Measurements from ENCODE around the gene CDKN1B.

The CDKN1B gene

GRCh38 chr12:12716793-12717585, at the start of gene CDKN1B:
Gene CDKN1B, plus strand, starts transcription at chr12:12717368. Its CDS starts 472 bp downstream, at chr12:12717840.
- DNase-seq: peak; percentile 80 to 84

- DNase-seq: no peak
These were observed 49.2 kb upstream of the CDKN1B start for GRCh38 chr12:12668005-12668404.

DNA sequence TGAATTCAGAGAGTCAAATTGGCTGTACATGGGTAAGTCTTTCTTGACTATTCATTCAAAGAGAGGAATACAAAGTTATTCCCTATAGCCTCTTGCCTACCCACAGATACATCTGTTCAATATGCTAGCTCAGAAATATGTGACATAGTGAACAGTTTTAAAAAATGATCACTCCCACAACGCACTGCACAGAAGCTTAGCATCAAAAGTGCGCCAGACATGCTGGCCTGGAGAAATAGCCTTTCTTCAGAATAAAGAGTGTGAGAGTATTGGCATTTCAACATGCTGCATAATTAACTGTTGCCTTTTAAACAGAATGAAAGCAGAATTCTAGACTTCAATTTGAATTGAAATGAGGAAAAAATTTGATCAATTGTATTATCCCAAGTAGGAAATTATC, 48.1 kb upstream of the CDKN1B start:
- DNase-seq: no peak

DNA sequence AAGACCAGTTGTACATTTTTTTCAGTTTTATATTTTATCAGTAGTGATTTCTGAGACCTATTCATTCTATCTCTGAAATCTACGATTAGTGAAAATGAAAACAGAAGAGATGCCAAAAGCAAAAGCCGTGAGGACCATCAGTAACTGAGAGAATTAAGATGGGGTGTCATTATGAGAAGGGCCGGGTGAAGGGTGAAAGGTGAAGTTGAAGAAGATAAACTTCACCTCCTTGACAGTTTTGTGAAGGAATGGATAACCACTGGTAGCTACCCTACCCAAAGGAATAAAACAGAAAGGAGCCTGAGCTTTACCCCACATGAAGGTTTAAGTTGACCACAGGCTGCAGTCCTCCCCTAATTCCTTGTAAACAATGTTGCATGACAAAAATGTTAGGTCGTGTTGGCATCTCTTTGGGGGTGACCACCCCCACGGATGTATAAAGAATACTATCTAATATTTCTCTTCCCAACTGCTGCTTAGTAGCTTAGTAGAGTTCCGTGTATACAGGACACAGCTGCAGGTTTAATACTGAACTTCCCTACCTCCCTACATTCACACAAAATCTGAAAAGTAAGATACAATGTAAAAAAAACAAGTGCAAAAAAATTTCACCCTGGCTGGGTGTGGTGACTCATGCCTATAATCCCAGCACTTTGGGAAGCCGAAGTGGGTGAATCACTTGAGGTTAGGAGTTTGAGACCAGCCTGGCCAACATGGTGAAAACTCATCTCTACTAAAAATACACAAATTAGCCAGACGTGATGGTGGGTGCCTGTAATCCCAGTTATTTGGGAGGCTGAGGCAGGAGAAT, 45.1 kb upstream of the CDKN1B start:
- DNase-seq: no peak

DNA sequence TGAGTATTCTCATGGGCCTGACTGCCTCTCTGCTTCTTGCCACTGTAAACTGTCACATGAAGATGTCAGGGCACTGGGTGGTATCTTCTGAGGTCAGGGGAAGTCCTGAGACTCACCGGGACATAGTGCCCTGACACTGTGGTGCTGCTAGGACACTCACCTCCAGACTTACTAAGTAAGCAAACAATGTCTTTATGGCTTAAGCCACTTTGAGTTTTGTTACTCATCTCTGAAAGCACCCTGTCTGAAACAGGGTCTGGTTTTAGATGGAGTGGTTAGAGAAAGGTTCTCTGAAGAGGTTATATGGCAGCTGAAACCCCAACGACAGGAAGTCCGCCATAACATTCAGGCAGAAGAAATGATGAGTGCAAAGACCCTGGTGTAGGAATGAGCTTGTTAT, 43.9 kb upstream of the CDKN1B start:
- DNase-seq: peak; percentile 26 to 46

DNA sequence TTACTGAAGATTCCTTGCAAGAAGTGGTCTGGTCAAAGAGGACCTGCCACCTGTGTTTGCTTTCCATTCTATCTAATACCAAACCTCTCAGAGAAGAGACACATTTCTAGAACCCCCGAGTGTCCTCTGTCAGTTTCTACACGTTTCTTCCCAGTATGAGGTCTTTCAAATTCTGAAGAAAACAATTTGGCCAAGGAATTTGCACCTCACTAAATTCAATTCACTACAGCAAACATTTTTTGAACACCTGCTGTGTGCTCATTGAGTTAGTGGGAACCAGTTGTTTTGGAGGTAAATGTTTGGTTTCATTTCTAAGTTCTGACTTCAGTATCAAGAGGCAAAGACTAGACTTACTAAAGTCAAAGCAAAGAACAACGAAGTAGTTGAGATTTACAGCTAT, 40.6 kb upstream of the CDKN1B start:
- no peak for DNase-seq

DNA sequence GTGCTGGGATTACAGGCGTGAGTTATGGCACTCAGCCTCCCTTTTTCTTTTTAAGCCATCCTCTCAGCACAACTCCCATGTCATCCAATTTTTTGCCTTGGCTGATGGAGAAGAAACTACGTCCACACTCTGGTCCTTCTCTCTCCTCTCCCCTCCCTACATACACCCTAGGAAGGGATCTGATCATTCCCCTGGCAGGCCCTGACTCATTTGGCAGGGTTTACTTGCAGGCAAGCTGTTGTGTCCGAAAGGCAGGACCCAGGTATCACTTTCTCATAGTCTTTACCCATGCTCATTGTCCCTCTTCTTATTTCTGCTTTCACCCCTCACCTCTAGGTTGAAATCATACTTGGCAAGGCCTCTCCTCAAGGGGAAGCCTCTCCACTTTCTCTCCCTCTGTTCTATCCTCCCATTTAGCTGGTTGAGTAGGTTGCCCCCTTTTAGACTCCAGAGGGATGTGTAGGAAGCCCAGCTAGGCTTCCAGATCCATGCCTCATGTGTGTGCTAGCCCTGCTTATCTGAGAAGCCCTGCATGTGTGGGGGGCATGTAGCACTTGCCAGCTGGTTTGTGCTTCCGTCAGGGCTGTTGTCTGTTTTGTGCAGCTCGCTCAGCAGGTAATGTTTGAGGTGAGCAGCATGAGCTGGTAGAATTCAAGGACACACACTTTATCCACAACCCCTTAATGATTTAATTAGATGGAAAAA, 36.0 kb upstream of the CDKN1B start:
- no peak for DNase-seq

- DNase-seq: no peak
These were observed 34.9 kb upstream of the CDKN1B start for GRCh38 chr12:12682284-12682683.

DNA sequence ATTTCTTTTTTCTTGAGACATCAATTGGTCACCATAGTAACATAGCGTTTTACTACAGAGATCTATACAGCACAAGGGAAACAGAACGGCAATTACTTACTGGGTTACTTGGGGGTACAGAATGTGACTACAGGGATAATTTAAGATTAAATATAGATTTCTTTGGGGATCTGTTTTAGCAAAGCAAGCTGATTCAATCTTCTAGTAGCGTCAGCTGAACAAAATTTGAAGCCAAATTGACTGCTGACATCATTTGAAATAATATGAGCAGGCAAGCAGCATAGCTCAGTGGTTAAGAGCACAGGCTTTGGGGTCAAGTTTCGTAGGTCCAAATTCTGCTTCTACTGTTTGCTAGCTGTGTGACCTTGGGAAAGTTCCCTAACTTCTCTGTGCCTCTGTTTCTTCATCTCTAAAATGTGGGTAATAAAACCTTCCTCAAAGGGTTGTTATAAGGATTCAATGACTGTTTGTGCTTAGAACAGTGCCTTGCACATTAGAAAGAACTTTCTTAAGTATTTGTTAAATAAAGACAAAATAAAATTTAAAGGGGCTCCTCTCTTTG, 34.0 kb upstream of the CDKN1B start:
- no peak for DNase-seq

DNA sequence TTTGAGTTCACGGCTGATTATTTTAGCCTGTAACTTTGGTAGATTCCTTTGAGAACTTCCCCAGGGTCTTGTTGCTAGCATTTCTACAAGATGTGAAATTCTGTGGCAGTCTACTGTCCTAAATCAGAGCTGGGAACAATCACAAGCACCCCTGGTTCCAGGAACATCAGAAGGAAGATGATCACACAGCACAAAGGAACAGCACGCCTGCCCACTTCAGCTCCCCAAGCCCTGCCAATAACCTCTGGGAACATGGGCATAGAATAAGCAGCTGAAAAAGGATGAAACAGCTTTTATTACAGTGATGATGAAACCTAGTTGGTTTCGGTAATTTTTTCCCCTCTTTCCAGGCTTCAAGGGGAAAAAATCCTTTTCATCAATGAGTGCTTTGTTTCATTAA, 33.4 kb upstream of the CDKN1B start:
- DNase-seq: no peak

- no peak for DNase-seq
These were observed 32.6 kb upstream of the CDKN1B start for GRCh38 chr12:12684375-12685106.

- DNase-seq: no peak
These were observed 31.9 kb upstream of the CDKN1B start for GRCh38 chr12:12685305-12685704.

- no peak for DNase-seq
These were observed 30.7 kb upstream of the CDKN1B start for GRCh38 chr12:12686472-12686871.

GRCh38 chr12:12686925-12687324, 30.2 kb upstream of the CDKN1B start:
- no peak for DNase-seq

DNA sequence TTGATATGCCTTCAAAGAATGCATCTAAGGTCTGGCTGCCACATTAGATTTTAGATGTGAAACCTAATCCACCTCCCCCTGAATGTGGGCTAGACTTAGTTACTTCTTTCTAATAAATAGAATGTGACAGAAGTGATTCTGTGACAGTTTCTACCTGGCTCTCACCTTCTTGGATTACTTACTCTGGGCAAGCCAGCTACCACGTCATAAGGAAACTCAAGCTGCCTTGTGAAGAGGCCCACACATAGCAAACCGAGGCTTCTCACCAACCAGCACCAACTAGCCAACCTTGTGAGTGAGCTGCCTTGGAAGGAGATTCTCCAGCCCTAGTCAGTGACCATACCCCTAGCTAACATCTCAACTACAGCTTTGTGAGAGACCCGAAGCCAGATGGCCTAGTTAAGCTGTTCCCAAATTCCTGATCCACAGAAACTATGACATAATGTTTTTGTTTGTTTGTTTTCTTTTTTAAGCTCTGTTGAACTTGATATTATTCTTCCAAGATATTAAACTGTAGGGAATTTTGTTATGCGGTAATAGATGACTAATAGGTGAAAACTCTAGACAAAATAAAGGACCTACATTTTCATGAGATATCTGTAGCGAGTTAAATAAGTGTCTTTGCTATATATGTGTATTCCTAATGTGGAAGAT, 27.4 kb upstream of the CDKN1B start:
- peak in 1 of 2 experiments; percentile 34 for DNase-seq

DNA sequence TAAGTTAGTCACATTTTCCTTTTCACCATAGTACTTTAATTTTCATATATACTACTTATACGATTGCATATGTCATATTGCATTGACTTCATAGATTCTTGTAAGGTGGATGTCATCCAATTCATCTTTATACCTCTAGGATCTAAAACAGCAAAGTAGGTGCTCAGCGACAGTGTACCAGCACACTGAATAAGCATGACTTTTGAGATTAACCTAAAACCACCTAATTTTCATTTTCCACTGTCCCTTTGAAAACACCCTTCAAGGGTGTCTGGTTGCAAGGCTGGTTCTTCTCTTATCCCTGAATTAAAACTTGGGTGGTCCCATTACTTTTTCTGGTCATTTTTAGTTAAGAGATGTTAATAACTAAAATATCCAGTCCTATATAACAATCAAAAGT, 25.6 kb upstream of the CDKN1B start:
- no peak for DNase-seq

- no peak for DNase-seq
These were observed 24.0 kb upstream of the CDKN1B start for GRCh38 chr12:12693111-12693671.

DNA sequence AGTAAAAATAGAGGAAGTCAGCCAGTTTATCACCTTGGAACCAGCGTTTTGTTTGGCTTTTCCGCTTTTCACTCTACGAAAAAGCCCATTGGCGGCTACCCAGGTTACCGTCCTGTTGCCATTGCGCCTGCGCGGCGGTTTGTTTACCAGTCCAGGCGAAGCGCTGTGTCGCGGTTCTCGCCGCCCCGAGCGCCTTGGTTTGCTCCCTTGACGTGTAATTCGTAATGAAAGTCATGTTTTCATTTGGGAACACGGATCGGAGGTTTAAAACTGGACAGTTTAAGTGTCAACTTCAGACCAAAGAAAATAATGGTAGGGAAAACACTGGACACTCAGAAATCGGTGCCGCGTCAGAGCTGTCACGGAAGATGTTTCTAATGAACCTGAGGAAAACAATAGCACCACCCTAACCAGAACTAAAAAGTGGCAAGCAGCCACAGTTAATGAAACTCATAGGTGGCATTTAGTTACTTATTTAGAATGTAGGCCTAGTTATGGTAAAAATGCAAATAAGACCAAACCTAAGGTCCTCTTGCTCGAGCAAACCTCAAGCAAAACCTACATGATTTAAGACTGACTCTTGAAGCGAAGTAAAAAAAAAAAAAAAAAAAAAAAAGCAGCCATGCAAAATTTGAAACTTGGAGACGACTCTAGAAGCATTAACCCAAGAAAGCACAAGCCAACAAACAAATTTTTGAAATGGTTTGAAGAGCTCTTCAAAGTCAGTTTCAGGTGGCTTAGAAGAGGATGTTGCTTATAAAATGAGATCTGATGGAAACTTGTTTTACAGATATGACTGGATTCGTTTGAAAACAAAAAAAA, 20.4 kb upstream of the CDKN1B start:
- peak; percentile 88 to 90 for DNase-seq

DNA sequence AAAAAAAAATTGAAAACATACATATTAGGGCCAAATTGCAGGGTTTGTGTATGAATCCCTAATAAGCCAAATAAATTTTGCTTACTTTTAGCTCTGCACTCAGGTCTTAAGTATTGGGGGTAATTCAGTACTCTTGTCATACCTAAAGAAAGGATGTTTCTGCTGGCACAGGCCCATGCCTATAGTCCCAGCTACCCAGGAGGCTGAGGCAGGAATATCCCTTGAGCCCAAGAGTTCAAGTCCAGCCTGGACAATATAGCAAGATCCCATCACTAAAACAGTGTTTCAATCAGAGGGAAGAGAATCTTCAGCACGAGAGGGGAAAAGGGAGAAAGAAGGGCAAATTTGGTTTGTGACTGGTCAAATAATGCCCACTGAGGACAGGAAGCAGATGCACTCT, 17.8 kb upstream of the CDKN1B start:
- DNase-seq: no peak

DNA sequence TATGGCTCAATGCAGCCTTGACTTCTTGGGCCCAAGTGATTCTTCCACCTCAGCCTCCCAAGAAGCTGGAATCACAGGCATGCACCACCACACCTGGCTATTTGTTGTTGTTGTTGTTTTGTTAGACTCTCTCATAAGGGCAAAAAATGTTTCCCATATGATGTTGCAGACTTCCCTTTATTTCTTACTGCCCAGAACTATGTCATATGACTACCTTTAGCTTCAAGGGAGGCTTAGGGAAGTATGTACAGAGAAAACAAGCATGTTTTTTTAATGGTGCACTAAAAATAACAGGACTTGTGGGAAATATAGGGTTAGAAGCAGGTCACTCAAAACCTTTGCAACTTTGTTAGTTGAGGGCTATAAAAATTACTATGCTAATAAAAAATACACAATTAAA, 16.9 kb upstream of the CDKN1B start:
- DNase-seq: no peak

- DNase-seq: no peak
These were observed 15.7 kb upstream of the CDKN1B start for GRCh38 chr12:12701457-12701856.

Measured in activated CD4-positive, alpha-beta T cell treated with anti-CD3 and anti-CD28 coated beads, Interleukin-2, amount 50 U/mL, for 48 hours (primary cell).